ENCODE data around the gene COG6.

GRCh38 chr13:39781381-39781780 is 125.9 kb downstream of the COG6 start:
- TF ChIP-seq, protein P1, sequence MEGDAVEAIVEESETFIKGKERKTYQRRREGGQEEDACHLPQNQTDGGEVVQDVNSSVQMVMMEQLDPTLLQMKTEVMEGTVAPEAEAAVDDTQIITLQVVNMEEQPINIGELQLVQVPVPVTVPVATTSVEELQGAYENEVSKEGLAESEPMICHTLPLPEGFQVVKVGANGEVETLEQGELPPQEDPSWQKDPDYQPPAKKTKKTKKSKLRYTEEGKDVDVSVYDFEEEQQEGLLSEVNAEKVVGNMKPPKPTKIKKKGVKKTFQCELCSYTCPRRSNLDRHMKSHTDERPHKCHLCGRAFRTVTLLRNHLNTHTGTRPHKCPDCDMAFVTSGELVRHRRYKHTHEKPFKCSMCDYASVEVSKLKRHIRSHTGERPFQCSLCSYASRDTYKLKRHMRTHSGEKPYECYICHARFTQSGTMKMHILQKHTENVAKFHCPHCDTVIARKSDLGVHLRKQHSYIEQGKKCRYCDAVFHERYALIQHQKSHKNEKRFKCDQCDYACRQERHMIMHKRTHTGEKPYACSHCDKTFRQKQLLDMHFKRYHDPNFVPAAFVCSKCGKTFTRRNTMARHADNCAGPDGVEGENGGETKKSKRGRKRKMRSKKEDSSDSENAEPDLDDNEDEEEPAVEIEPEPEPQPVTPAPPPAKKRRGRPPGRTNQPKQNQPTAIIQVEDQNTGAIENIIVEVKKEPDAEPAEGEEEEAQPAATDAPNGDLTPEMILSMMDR (conservative IDR thresholded peaks at IDR 0.05 in 1 of 2, IDR thresholded peaks at IDR 0.05 in 1 of 2; ENCODE audit: extremely low read depth in 1 of 2, insufficient read depth in 1 of 2, low read depth in 1 of 2, low read length in 2 of 2): no peak
- TF ChIP-seq EZH2 (IDR thresholded peaks at IDR 0.05; ENCODE audit: borderline replicate concordance, low read length): no peak

Data from mammary epithelial cell (primary cell).